HepG2 (cell line): Measurements from ENCODE around the gene HELT. TPM values are rescaled to one million over a fixed set of nuclear protein-coding genes. Genes with fewer than 3 reads are reported as not detected.

Source experiments
- ASH2L ChIP-seq: fragments of 300-600, 200-600 bp; sonication (generic); IDR thresholded peaks from 2 replicates; pipeline ENCODE4 v1.7.0; 2017; ENCODE audit warnings: low read depth, mild to moderate bottlenecking, moderate library complexity, mixed read lengths, low read length; ENCODE audit not compliant: insufficient read length
- CTCF ChIP-seq: sonication (generic); formaldehyde crosslinking; IDR thresholded peaks from 2 replicates; pipeline ENCODE4 v1.5.0; 2020; ENCODE audit warnings: mild to moderate bottlenecking, missing genetic modification reagents, moderate library complexity
- EHMT2 ChIP-seq: fragments of 200-600 bp; sonication (generic); IDR thresholded peaks from 2 replicates; pipeline ENCODE4 v1.7.0; 2017; ENCODE audit warnings: antibody characterized with exemption, low read depth, low read length, borderline replicate concordance
- FOSL2 ChIP-seq: sonication (generic); formaldehyde crosslinking; IDR thresholded peaks from 2 replicates; pipeline ENCODE4 v1.4.0; 2020; ENCODE audit warnings: missing genetic modification reagents
- GABPA ChIP-seq, 2 experiments: IDR thresholded peaks; 2 replicates each; pipeline ENCODE4 v1.6.1; 2011 to 2016; ENCODE audit warnings: low read depth in 2 of 2, low read length in 1 of 2, missing biosample characterization in 1 of 2, missing genetic modification characterization in 1 of 2
- MED13 ChIP-seq: sonication (generic); formaldehyde crosslinking; IDR thresholded peaks from 2 replicates; pipeline ENCODE4 v1.5.0; 2020; ENCODE audit warnings: missing genetic modification reagents
- NR2C2 ChIP-seq: sonication (generic); formaldehyde crosslinking; IDR thresholded peaks from 2 replicates; pipeline ENCODE4 v1.4.0; 2020; ENCODE audit warnings: missing genetic modification reagents, mild to moderate bottlenecking, moderate library complexity, borderline replicate concordance
- PHF8 ChIP-seq: sonication (generic); formaldehyde crosslinking; IDR thresholded peaks from 2 replicates; pipeline ENCODE4 v1.5.0; 2020; ENCODE audit warnings: missing genetic modification reagents
- SATB2 ChIP-seq: sonication (generic); formaldehyde crosslinking; IDR thresholded peaks from 2 replicates; pipeline ENCODE4 v1.5.0; 2020; ENCODE audit warnings: missing genetic modification reagents
- SNAPC2 ChIP-seq: sonication (generic); formaldehyde crosslinking; IDR thresholded peaks from 2 replicates; pipeline ENCODE4 v1.8.1; 2022; ENCODE audit warnings: mild to moderate bottlenecking, missing genetic modification reagents
- ZIK1 ChIP-seq: sonication (generic); formaldehyde crosslinking; IDR thresholded peaks from 2 replicates; pipeline ENCODE4 v1.5.0; 2020; ENCODE audit warnings: mild to moderate bottlenecking, low read depth, missing genetic modification reagents, borderline replicate concordance
- ZNF530 ChIP-seq: sonication (generic); formaldehyde crosslinking; IDR thresholded peaks from 2 replicates; pipeline ENCODE4 v1.5.0; 2020; ENCODE audit warnings: low read depth, mild to moderate bottlenecking, missing genetic modification reagents
- ZNF543 ChIP-seq: sonication (generic); formaldehyde crosslinking; IDR thresholded peaks from 2 replicates; pipeline ENCODE4 v1.4.0; 2020; ENCODE audit warnings: mild to moderate bottlenecking, missing genetic modification reagents
- ZNF563 ChIP-seq: sonication (generic); formaldehyde crosslinking; IDR thresholded peaks from 2 replicates; pipeline ENCODE4 v1.8.0; 2022; ENCODE audit warnings: mild to moderate bottlenecking, moderate library complexity, missing genetic modification reagents
- ZNF569 ChIP-seq: sonication (generic); formaldehyde crosslinking; IDR thresholded peaks from 2 replicates; pipeline ENCODE4 v1.5.0; 2020; ENCODE audit warnings: mild to moderate bottlenecking, missing genetic modification reagents, moderate library complexity, borderline replicate concordance
- ZNF614 ChIP-seq: IDR thresholded peaks from 2 replicates; pipeline ENCODE4 v1.6.1; 2018; ENCODE audit warnings: missing biosample characterization, missing genetic modification reagents, inconsistent platforms, borderline replicate concordance
- ZNF7 ChIP-seq: IDR thresholded peaks from 2 replicates; pipeline ENCODE4 v1.6.1; 2016; ENCODE audit warnings: missing biosample characterization, missing genetic modification reagents
- ZNF724P ChIP-seq: sonication (generic); formaldehyde crosslinking; IDR thresholded peaks from 2 replicates; pipeline ENCODE4 v1.8.0; 2022; ENCODE audit warnings: missing genetic modification reagents, borderline replicate concordance
- ZNF841 ChIP-seq: sonication (generic); formaldehyde crosslinking; IDR thresholded peaks from 2 replicates; pipeline ENCODE4 v1.8.1; 2023; ENCODE audit warnings: missing genetic modification reagents, borderline replicate concordance
- polyA plus RNA-seq, 8 experiments: library from polyadenylated mRNA; depleted of rRNA in 3 of 8; stranded (reverse) in 7 of 8; unstranded in 1 of 8; fragments of >200 nt; fragmentation: Illumina TruSeq in 4 of 8; extraction: Trizol in 4 of 8; gene quantifications; 2 replicates each; pipeline versions ENCODE4 v1.2.1 to v1.2.3, GENCODE V29; 2011 to 2016; ENCODE audit warnings: low read depth in 4 of 8, missing spikeins in 1 of 8, mixed read lengths in 1 of 8; ENCODE audit not compliant: insufficient read depth in 1 of 8
- total RNA-seq, 5 experiments: library from RNA; depleted of rRNA; stranded (reverse); fragments of >200 nt; fragmentation: Illumina TruSeq; extraction: Trizol; gene quantifications; 2 replicates each; pipeline ENCODE4 v1.2.3, GENCODE V29; 2016; ENCODE audit warnings: low read depth in 1 of 5
- TF ChIP-seq, protein P1 (sequence below): sonication (generic); formaldehyde crosslinking; IDR thresholded peaks from 2 replicates; pipeline ENCODE4 v1.4.0; 2020; ENCODE audit warnings: low read depth, mild to moderate bottlenecking, missing genetic modification reagents
- TF ChIP-seq, protein P2 (sequence below), 2 experiments: sonication (generic) in 1 of 2; formaldehyde crosslinking in 1 of 2; IDR thresholded peaks; 2 replicates each; pipeline versions ENCODE4 v1.4.0 to v1.6.1; 2018 to 2020; ENCODE audit warnings: missing genetic modification reagents in 2 of 2, borderline replicate concordance in 1 of 2, low read depth in 1 of 2, mild to moderate bottlenecking in 1 of 2, missing biosample characterization in 1 of 2
- TF ChIP-seq, protein P3 (sequence below): sonication (generic); formaldehyde crosslinking; IDR thresholded peaks from 2 replicates; pipeline ENCODE4 v1.4.0; 2020; ENCODE audit warnings: missing genetic modification reagents

The HELT gene
- total and polyA plus RNA-seq, 2 of the 13 experiments (the other 11 are each of a cell fraction or from before 2014, with no cell fraction given) = not detected

DNA sequence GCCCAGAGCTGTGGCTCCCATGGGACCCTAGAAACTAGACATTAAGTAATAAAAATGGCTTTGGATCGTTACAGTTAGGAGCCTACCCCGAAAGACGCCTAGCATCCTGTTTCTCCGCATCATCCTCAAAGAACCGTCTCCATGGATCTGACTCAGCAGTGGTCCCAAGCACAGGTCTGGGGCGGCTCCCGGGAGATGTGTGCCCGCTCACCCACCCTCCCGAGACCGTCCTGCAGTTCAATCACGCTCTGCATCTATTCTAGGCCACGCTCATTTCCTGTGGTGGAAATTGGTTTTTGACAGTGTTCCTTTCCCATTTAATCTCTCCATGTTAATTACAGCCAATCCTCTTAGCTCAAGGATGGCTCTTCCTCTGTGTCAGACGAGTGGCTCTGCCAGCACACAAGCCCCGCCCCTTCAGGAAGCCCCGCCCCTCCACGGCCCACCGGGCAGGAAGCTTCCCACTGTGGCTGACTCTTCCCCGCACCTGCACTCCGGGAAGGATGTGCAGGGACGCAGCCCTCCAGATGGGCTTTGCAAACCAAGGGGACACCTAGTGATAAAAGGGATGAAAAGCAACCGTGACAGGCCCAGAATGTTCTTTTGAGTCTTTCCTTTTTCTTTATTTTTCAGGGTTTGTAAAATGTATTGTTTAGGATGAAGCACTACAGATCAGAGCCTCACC lies 34.5 kb upstream of the HELT start (continued):
- TF ChIP-seq CTCF = peak; percentile 78
- no peak for TF ChIP-seq SNAPC2 (CRISPR knock-in tag)
- no peak for TF ChIP-seq ZNF530
- TF ChIP-seq, protein P1, sequence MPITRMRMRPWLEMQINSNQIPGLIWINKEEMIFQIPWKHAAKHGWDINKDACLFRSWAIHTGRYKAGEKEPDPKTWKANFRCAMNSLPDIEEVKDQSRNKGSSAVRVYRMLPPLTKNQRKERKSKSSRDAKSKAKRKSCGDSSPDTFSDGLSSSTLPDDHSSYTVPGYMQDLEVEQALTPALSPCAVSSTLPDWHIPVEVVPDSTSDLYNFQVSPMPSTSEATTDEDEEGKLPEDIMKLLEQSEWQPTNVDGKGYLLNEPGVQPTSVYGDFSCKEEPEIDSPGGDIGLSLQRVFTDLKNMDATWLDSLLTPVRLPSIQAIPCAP = no peak
- TF ChIP-seq ZIK1 (CRISPR knock-in tag) = no peak
- TF ChIP-seq, protein P2, sequence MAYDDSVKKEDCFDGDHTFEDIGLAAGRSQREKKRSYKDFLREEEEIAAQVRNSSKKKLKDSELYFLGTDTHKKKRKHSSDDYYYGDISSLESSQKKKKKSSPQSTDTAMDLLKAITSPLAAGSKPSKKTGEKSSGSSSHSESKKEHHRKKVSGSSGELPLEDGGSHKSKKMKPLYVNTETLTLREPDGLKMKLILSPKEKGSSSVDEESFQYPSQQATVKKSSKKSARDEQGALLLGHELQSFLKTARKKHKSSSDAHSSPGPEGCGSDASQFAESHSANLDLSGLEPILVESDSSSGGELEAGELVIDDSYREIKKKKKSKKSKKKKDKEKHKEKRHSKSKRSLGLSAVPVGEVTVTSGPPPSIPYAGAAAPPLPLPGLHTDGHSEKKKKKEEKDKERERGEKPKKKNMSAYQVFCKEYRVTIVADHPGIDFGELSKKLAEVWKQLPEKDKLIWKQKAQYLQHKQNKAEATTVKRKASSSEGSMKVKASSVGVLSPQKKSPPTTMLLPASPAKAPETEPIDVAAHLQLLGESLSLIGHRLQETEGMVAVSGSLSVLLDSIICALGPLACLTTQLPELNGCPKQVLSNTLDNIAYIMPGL (CRISPR knock-in tag; IDR thresholded peaks at IDR 0.05; ENCODE audit: borderline replicate concordance in 1 of 2, low read depth in 1 of 2) = peak; percentile 21 to 22; a peak in 1 of 4 replicates
- 0 out of 2 replicates have a peak, but pooled peaks have one; percentile 28 for TF ChIP-seq ZNF614
- no peak for TF ChIP-seq SATB2
- TF ChIP-seq ZNF841 (CRISPR knock-in tag) = no peak
- TF ChIP-seq ZNF543 = no peak
- TF ChIP-seq NR2C2 (CRISPR knock-in tag) = no peak
- no peak for TF ChIP-seq GABPA (IDR thresholded peaks at IDR 0.05; ENCODE audit: low read depth, low read length)
- 0 out of 2 replicates have a peak, but pooled peaks have one; percentile 27 for TF ChIP-seq GABPA (CRISPR knock-in tag; IDR thresholded peaks at IDR 0.05; ENCODE audit: low read depth)
- TF ChIP-seq PHF8 (CRISPR knock-in tag) = no peak
- no peak for TF ChIP-seq ZNF7 (CRISPR knock-in tag)
- TF ChIP-seq ASH2L = no peak
- no peak for TF ChIP-seq ZNF569 (CRISPR knock-in tag)
- no peak for TF ChIP-seq MED13 (CRISPR knock-in tag)
- peak; percentile 17; the same call in 1 of the 2 replicates for TF ChIP-seq FOSL2 (CRISPR knock-in tag)
- no peak for TF ChIP-seq ZNF563 (CRISPR knock-in tag)
- TF ChIP-seq ZNF724P = no peak
- TF ChIP-seq, protein P3, sequence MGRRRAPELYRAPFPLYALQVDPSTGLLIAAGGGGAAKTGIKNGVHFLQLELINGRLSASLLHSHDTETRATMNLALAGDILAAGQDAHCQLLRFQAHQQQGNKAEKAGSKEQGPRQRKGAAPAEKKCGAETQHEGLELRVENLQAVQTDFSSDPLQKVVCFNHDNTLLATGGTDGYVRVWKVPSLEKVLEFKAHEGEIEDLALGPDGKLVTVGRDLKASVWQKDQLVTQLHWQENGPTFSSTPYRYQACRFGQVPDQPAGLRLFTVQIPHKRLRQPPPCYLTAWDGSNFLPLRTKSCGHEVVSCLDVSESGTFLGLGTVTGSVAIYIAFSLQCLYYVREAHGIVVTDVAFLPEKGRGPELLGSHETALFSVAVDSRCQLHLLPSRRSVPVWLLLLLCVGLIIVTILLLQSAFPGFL (CRISPR knock-in tag) = no peak
- no peak for TF ChIP-seq EHMT2
